H1 (cell line): ENCODE results near the gene SMIM15. TPM values are rescaled to one million over a fixed set of nuclear protein-coding genes. Genes with fewer than 3 reads are reported as not detected.

Source experiments
- CTCF ChIA-PET: fragments of 300-600 bp; sonication (Branson Sonifier 250); formaldehyde crosslinking; loops from one replicate; lab custom pipeline; 2021; ENCODE audit not compliant: partially characterized antibody; lab: Charles Lee
- POLR2A ChIA-PET: fragments of 300-600 bp; sonication (Branson Sonifier 250); formaldehyde crosslinking; loops from one replicate; lab custom pipeline; 2021; ENCODE audit warnings: inconsistent platforms; ENCODE audit not compliant: partially characterized antibody; lab: Charles Lee
- DNase-seq, 2 experiments: peaks; one replicate each; pipeline versions ENCODE4 v3.0.0 to v3.0.0-alpha.2; 2010 to 2022; ENCODE audit warnings: low spot score in 2 of 2, low read depth in 1 of 2, mixed read lengths in 1 of 2
- FAIRE-seq: peaks from 2 replicates; lab custom pipeline; 2011; peaks lifted over from hg19 to GRCh38; lab: Jason Lieb, UNC
- H2AFZ ChIP-seq: 2 replicates; pipeline ENCODE4 v1.8.1; 2012; ENCODE audit warnings: low read length, inconsistent platforms
- H2AK5ac ChIP-seq: 2 replicates; pipeline ENCODE4 v1.6.1; 2013; ENCODE audit warnings: low read depth, low read length
- H2BK120ac ChIP-seq: replicated peaks from 2 replicates; pipeline ENCODE3; 2013; ENCODE audit warnings: low read depth, low read length, inconsistent platforms
- H2BK12ac ChIP-seq: 2 replicates; pipeline ENCODE4 v1.6.1; 2013; ENCODE audit warnings: low read depth, low read length
- H2BK15ac ChIP-seq: 2 replicates; pipeline ENCODE4 v1.6.1; 2013; ENCODE audit warnings: low read length
- H2BK20ac ChIP-seq: 2 replicates; pipeline ENCODE4 v1.6.1; 2013; ENCODE audit warnings: low read length
- H2BK5ac ChIP-seq: 2 replicates; pipeline ENCODE4 v1.6.1; 2013; ENCODE audit warnings: low read depth, low read length
- H3K14ac ChIP-seq: 2 replicates; pipeline ENCODE4 v1.6.1; 2013; ENCODE audit warnings: inconsistent platforms; ENCODE audit not compliant: insufficient read length
- H3K18ac ChIP-seq: 2 replicates; pipeline ENCODE4 v1.6.1; 2013; ENCODE audit warnings: low read length; ENCODE audit errors: extremely low read depth
- H3K23ac ChIP-seq: 2 replicates; pipeline ENCODE4 v1.6.1; 2013; ENCODE audit warnings: inconsistent platforms; ENCODE audit not compliant: insufficient read length
- H3K23me2 ChIP-seq: 2 replicates; pipeline ENCODE4 v1.6.1; 2013; ENCODE audit warnings: low read depth, low read length
- H3K27ac ChIP-seq: 2 replicates; pipeline ENCODE4 v1.6.1; 2011; ENCODE audit warnings: low read depth, low read length, inconsistent platforms
- H3K27me3 ChIP-seq, 4 experiments: replicated peaks in 1 of 4; 1 replicate in 1 of 4; 2 replicates in 3 of 4; pipeline versions ENCODE4 v1.6.1 to v1.8.1; 2011 to 2013; ENCODE audit warnings: low read length in 3 of 4, mild to moderate bottlenecking in 3 of 4, inconsistent platforms in 2 of 4, mixed read lengths in 2 of 4, moderate library complexity in 1 of 4; ENCODE audit not compliant: control insufficient read depth in 3 of 4, insufficient read depth in 3 of 4; ENCODE audit errors: extremely low read depth in 1 of 4
- H3K36me3 ChIP-seq, 4 experiments: 2 replicates each; pipeline versions ENCODE4 v1.6.1 to v1.8.1; 2011 to 2013; ENCODE audit warnings: mild to moderate bottlenecking in 4 of 4, low read length in 3 of 4, moderate library complexity in 2 of 4, control low read depth in 1 of 4, inconsistent platforms in 1 of 4; ENCODE audit not compliant: insufficient read depth in 4 of 4, control insufficient read depth in 2 of 4
- H3K4ac ChIP-seq: replicated peaks from 2 replicates; pipeline ENCODE3; 2013; ENCODE audit warnings: low read length, low read depth, mixed read lengths, inconsistent platforms; ENCODE audit not compliant: insufficient read length
- H3K4me1 ChIP-seq, 4 experiments: replicated peaks in 1 of 4; 1 replicate in 1 of 4; 2 replicates in 3 of 4; pipeline versions ENCODE4 v1.6.1 to v1.8.1; 2011 to 2013; ENCODE audit warnings: low read length in 3 of 4, inconsistent platforms in 2 of 4, mixed read lengths in 1 of 4; ENCODE audit not compliant: insufficient read depth in 4 of 4, control insufficient read depth in 3 of 4
- H3K4me2 ChIP-seq, 2 experiments: 2 replicates each; pipeline versions ENCODE4 v1.6.1 to v1.8.1; 2011 to 2013; ENCODE audit warnings: low read depth in 2 of 2, low read length in 2 of 2, control low read depth in 1 of 2, inconsistent platforms in 1 of 2, mild to moderate bottlenecking in 1 of 2; ENCODE audit not compliant: insufficient read depth in 1 of 2
- H3K4me3 ChIP-seq, 4 experiments: fragments of 200-600, 300-600 bp in 1 of 4; sonication (generic), shearing (Covaris generic), sonication (Bioruptor Twin) in 1 of 4; 2 replicates each; pipeline versions ENCODE4 v1.5.1 to v1.8.1; 2011 to 2016; ENCODE audit warnings: low read length in 4 of 4, low read depth in 3 of 4, control low read depth in 2 of 4, inconsistent platforms in 2 of 4, mild to moderate bottlenecking in 2 of 4, mixed read lengths in 1 of 4, moderate library complexity in 1 of 4; ENCODE audit not compliant: insufficient read depth in 2 of 4; ENCODE audit errors: extremely low read depth in 1 of 4
- H3K56ac ChIP-seq: replicated peaks from 2 replicates; pipeline ENCODE3; 2013; ENCODE audit warnings: low read depth, mild to moderate bottlenecking, mixed read lengths, low read length, inconsistent platforms; ENCODE audit not compliant: insufficient read length
- H3K79me1 ChIP-seq: 2 replicates; pipeline ENCODE4 v1.6.1; 2013; ENCODE audit warnings: low read depth, low read length, control low read depth
- H3K79me2 ChIP-seq, 2 experiments: 2 replicates each; pipeline versions ENCODE4 v1.6.1 to v1.8.1; 2012 to 2013; ENCODE audit warnings: low read length in 2 of 2, mild to moderate bottlenecking in 2 of 2, inconsistent platforms in 1 of 2; ENCODE audit not compliant: insufficient read depth in 2 of 2, control insufficient read depth in 1 of 2
- H3K9ac ChIP-seq, 4 experiments: replicated peaks in 1 of 4; 1 replicate in 1 of 4; 2 replicates in 3 of 4; pipeline versions ENCODE4 v1.6.1 to v1.8.1; 2011 to 2013; ENCODE audit warnings: low read depth in 3 of 4, low read length in 3 of 4, control low read depth in 2 of 4, mild to moderate bottlenecking in 2 of 4, moderate library complexity in 2 of 4, inconsistent platforms in 1 of 4; ENCODE audit errors: extremely low read depth in 1 of 4
- H3K9me3 ChIP-seq, 2 experiments: 2 replicates each; pipeline versions ENCODE4 v1.6.1 to v1.8.1; 2012 to 2013; ENCODE audit warnings: mild to moderate bottlenecking in 2 of 2, moderate library complexity in 2 of 2, control low read depth in 1 of 2, inconsistent platforms in 1 of 2, low read depth in 1 of 2, low read length in 1 of 2, mixed read lengths in 1 of 2; ENCODE audit not compliant: insufficient read depth in 2 of 2
- H4K20me1 ChIP-seq, 2 experiments: replicated peaks in 1 of 2; 2 replicates each; pipeline versions ENCODE3 to v1.8.1; 2011 to 2013; ENCODE audit warnings: inconsistent platforms in 2 of 2, low read length in 2 of 2, mild to moderate bottlenecking in 1 of 2; ENCODE audit not compliant: insufficient read depth in 2 of 2, control insufficient read depth in 1 of 2
- H4K5ac ChIP-seq: 2 replicates; pipeline ENCODE4 v1.6.1; 2013; ENCODE audit warnings: low read length, low read depth, mixed read lengths, inconsistent platforms; ENCODE audit not compliant: insufficient read length
- H4K8ac ChIP-seq: 2 replicates; pipeline ENCODE4 v1.8.0; 2013; ENCODE audit warnings: mild to moderate bottlenecking, moderate library complexity, low read length, inconsistent platforms; ENCODE audit not compliant: insufficient read depth; ENCODE audit errors: extremely low read depth
- H4K91ac ChIP-seq: replicated peaks from 2 replicates; pipeline ENCODE3; 2013; ENCODE audit warnings: low read length, mixed read lengths, inconsistent platforms; ENCODE audit not compliant: insufficient read length
- HDAC2 ChIP-seq, 2 experiments: fragments of 300-600 bp in 1 of 2; sonication (generic) in 1 of 2; IDR thresholded peaks; 2 replicates each; pipeline ENCODE4 v1.6.1; 2011 to 2012; ENCODE audit warnings: low read depth in 2 of 2, low read length in 2 of 2, mild to moderate bottlenecking in 2 of 2, moderate library complexity in 2 of 2, borderline replicate concordance in 1 of 2, inconsistent platforms in 1 of 2
- POLR2AphosphoS5 ChIP-seq: IDR thresholded peaks from 2 replicates; pipeline ENCODE4 v1.6.1; 2011; ENCODE audit warnings: low read depth, low read length
- RBBP5 ChIP-seq: IDR thresholded peaks from 2 replicates; pipeline ENCODE4 v1.7.1; 2012; ENCODE audit warnings: low read depth, mild to moderate bottlenecking, inconsistent platforms, low read length, moderate library complexity, borderline replicate concordance
- RFX5 ChIP-seq: IDR thresholded peaks from 2 replicates; pipeline ENCODE4 v1.6.1; 2011; ENCODE audit warnings: low read depth, low read length, improper control_type of control experiment, borderline replicate concordance
- SIN3A ChIP-seq, 2 experiments: IDR thresholded peaks in 1 of 2; conservative IDR thresholded peaks in 1 of 2; 2 replicates each; pipeline ENCODE4 v1.6.1; 2011 to 2012; ENCODE audit warnings: low read length in 2 of 2, improper control_type of control experiment in 1 of 2, low read depth in 1 of 2, mild to moderate bottlenecking in 1 of 2
- SP4 ChIP-seq: IDR thresholded peaks from 2 replicates; pipeline ENCODE4 v1.6.1; 2012; ENCODE audit warnings: low read length, inconsistent platforms
- TAF7 ChIP-seq: optimal IDR thresholded peaks from 2 replicates; pipeline ENCODE3; 2011; ENCODE audit warnings: low read depth, mild to moderate bottlenecking, inconsistent platforms, low read length, moderate library complexity, borderline replicate concordance
- TCF12 ChIP-seq: IDR thresholded peaks from 2 replicates; pipeline ENCODE4 v1.6.1; 2011; ENCODE audit warnings: low read depth, mild to moderate bottlenecking, low read length
- whole genome bisulfite sequencing, 2 experiments: shearing (Covaris generic) in 1 of 2; methylation state at CpG; one replicate each; pipeline versions ENCODE4 v1.1.6 to v1.1.7; 2013 to 2015; ENCODE audit warnings: low lambda C conversion rate in 2 of 2, mixed read lengths in 2 of 2, inconsistent platforms in 1 of 2, low coverage in 1 of 2, missing lambda C conversion rate in 1 of 2; ENCODE audit not compliant: insufficient replicate concordance in 2 of 2, insufficient coverage in 1 of 2, insufficient read length in 1 of 2; ENCODE audit errors: extremely low coverage in 1 of 2, missing lambda C conversion rate in 1 of 2; 5-methylcytosine and 5-hydroxymethylcytosine counted together
- polyA plus RNA-seq, 7 experiments: library from polyadenylated mRNA; depleted of rRNA in 3 of 7; stranded (reverse) in 5 of 7; unstranded in 2 of 7; fragments of >200 nt in 5 of 7; fragments of 200-250 nt in 2 of 7; gene quantifications; 1 replicate in 5 of 7; 2 replicates in 1 of 7; 4 replicates in 1 of 7; pipeline versions ENCODE4 v1.2.1 to v1.2.3, GENCODE V29; 2011 to 2013; ENCODE audit warnings: missing spikeins in 2 of 7, mixed read lengths in 2 of 7
- total RNA-seq: library from RNA; stranded (reverse); fragmentation: NEBNext Ultra II Directional; extraction: Animal tissue kit (Norgen Biotek cat#: 25700); gene quantifications from 2 replicates; pipeline ENCODE4 v1.2.1, GENCODE V29; 2021
- TF ChIP-seq, protein P1 (sequence below): IDR thresholded peaks from 2 replicates; pipeline ENCODE4 v1.6.1; 2012; ENCODE audit warnings: inconsistent platforms

The SMIM15 gene
- total and polyA plus RNA-seq, 2 of the 8 experiments (the other 6 are each of a cell fraction or from before 2014, with no cell fraction given): 17.6 to 53.1 TPM

DNA sequence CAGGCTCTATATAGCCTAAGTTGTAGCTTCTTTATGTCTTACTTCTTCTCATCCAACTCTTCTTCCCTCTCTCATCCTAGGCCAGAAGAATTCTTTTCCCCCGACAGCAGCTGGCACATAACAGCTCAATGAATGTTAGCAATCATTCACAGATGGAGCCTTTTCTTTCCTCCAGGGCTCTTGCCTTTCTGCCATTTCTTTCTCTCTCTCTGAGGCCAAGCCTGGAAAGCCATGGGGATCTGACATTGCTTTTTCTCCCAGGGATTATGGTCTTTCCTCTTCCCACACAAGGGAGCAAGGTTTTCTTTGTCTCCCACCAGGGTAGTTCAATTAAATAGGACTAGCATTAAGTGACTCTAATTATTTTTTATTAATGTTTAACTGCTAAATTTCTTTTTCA lies 20.5 kb downstream of the SMIM15 start:
- H4K20me1 ChIP-seq: no peaks in the 10 kb centered on the region
- FAIRE-seq (no peak), DNase-seq (no peak)
- no peak overlapping the region for H3K23ac ChIP-seq
- no peak overlapping the region for H3K9ac ChIP-seq
- H3K56ac ChIP-seq: no peak overlapping the region
- H4K91ac ChIP-seq: no peak overlapping the region
- H2BK5ac ChIP-seq: no peak overlapping the region
- TF ChIP-seq RBBP5 (no peak), RFX5 (no peak), TCF12 (no peak), TAF7 (no peak), POLR2AphosphoS5 (no peak), SIN3A (conservative IDR thresholded peaks at IDR 0.05 in 1 of 2, IDR thresholded peaks at IDR 0.05 in 1 of 2; ENCODE audit: low read depth in 1 of 2, low read length in 2 of 2) (no peak), SP4 (no peak), HDAC2 (IDR thresholded peaks at IDR 0.05; ENCODE audit: borderline replicate concordance in 1 of 2, low read depth in 2 of 2, low read length in 2 of 2) (no peak)
- TF ChIP-seq, protein P1, sequence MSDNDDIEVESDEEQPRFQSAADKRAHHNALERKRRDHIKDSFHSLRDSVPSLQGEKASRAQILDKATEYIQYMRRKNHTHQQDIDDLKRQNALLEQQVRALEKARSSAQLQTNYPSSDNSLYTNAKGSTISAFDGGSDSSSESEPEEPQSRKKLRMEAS: no peak
- TF ChIP-seq, all 59 proteins: peak for 0
- Histone ChIP-seq H4K8ac (no peak overlapping the region), H2BK15ac (no peak overlapping the region), H3K79me1 (no peaks in the 10 kb centered on the region), H3K36me3 (no peaks in the 10 kb centered on the region), H2BK12ac (no peak overlapping the region), H3K23me2 (no peaks in the 10 kb centered on the region), H3K18ac (no peak overlapping the region), H2BK20ac (no peak overlapping the region), H3K27me3 (no peaks in the 10 kb centered on the region), H3K9me3 (no peaks in the 10 kb centered on the region), H4K5ac (no peak overlapping the region), H3K79me2 (no peaks in the 10 kb centered on the region), H3K14ac (no peak overlapping the region), H2AFZ (no peak overlapping the region), H3K4me1 (no peaks in the 10 kb centered on the region; a peak in 1 of 7 replicates), H3K4me2 (no peak overlapping the region), H2AK5ac (no peak overlapping the region), H2BK120ac (no peak overlapping the region), H3K27ac (no peak overlapping the region), H3K4ac (no peak overlapping the region), H3K4me3 (no peak overlapping the region)
- POLR2A ChIA-PET: interaction anchor here (0.6 to 0.9 kb wide), 2 partner anchors 21 to 643 kb away, joined by 3 read pairs; partner anchors contain the start of gene SMIM15
- CTCF ChIA-PET: interaction anchor here (0.6 kb wide), 1 partner anchor 676 kb away, joined by 4 read pairs; no protein-coding TSS in a partner anchor
- whole genome bisulfite sequencing, 2 experiments: 80% methylated on average over 1 of the region's 1 CpG; no CpG with 5 or more reads in 1 of the 2 experiments
